ENCODE data around the gene TMEM213.

DNA sequence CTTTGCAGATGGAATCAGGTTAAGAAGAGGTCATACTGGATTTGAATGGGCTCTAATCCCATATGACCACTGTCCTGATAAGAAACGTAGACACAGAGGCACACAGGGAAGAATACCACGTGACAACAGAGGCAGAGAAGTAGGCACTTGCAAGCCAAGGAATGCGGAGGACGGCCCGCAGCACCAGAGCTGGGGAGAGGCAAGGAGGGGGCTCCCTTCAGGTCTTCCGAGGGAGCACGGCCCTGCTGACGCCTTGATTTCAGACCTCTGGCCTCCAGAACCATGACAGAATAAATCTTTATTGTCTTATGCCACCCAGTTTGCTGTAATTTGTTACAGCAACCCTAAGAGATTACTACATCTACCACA, 44.7 kb upstream of the TMEM213 start:
- TF ChIP-seq, protein P1, sequence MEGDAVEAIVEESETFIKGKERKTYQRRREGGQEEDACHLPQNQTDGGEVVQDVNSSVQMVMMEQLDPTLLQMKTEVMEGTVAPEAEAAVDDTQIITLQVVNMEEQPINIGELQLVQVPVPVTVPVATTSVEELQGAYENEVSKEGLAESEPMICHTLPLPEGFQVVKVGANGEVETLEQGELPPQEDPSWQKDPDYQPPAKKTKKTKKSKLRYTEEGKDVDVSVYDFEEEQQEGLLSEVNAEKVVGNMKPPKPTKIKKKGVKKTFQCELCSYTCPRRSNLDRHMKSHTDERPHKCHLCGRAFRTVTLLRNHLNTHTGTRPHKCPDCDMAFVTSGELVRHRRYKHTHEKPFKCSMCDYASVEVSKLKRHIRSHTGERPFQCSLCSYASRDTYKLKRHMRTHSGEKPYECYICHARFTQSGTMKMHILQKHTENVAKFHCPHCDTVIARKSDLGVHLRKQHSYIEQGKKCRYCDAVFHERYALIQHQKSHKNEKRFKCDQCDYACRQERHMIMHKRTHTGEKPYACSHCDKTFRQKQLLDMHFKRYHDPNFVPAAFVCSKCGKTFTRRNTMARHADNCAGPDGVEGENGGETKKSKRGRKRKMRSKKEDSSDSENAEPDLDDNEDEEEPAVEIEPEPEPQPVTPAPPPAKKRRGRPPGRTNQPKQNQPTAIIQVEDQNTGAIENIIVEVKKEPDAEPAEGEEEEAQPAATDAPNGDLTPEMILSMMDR (IDR thresholded peaks at IDR 0.05) = no peak
- TF ChIP-seq POLR2AphosphoS5 (IDR thresholded peaks at IDR 0.05; ENCODE audit: low read depth, low read length) = no peak
